NOMO-1 treated with dmso at 0.1 percent for 144 hours (cell line): ENCODE data around the gene CYS1.
"Not testable (repeated sequence)": the region's sequence is repeated elsewhere in the genome, so short reads cannot be mapped to it uniquely, and the experiment has no call there.

Experiments used
- DNase-seq: peaks from one replicate; lab custom pipeline; 2025; ENCODE audit not compliant: unreplicated experiment; lab: John Stamatoyannopoulos, UW

Gene CYS1

DNA sequence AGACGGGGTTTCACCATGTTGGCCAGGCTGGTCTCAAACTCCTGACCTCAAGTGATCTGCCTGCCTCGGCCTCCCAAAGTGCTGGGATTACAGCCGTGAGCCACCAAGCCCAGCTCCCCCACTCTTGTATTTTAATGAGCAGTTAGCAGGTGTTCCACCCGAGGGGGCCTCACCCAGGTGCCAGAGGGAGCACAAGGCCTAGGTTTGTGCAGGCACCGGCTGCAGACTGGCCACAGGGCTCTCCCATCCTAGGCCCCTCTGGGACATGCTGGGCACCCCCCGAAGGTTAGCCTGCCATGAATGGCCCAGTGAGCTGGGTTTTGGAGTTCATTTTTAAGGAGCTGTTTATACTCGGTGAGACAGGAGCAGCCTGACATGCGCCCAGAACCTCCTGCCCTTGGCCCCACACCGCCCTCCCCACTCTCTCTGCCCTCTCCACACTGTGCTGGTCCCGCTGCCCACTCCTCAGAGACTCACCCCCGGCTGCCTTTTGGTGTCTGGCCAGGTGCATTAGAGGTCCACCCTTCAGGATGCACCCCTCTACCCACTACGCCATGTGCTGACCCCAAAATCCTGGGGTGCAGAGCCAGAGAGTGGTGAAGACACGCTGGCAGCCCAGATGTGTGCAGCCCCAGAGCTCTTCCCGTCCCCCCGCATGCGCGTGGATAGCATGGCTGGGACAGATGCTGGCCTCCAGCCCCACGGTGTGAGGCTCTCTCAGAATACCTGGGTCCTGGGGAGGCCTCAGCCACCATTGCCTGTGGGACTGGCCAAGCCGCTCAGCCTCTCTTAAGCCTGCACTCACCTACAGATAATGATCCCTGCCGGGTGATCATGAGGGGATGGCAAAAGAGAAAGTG, 48.1 kb downstream of the CYS1 start:
- no peak for DNase-seq

DNA sequence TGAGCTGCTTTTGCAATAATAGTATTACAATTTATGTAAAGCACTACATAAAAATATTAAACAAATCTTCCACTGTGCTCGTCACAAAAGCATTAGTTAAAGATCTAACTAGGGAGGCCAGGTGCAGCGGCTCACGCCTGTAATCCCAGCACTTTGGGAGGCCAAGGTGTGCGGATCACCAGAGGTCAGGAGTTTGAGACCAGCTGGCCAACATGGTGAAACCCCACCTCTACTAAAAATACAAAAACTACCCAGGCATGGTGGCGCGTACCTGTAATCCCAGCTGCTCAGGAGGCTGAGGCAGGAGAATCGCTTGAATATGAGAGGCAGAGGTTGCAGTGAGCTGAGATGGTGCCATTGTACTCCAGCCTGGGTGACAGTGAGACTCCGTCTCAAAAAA, 49.4 kb downstream of the CYS1 start:
- not testable (repeated sequence) for DNase-seq

GRCh38 chr2:10030311-10030736, 49.9 kb downstream of the CYS1 start:
- no peak for DNase-seq

GRCh38 chr2:10029875-10030223, 50.4 kb downstream of the CYS1 start:
- no peak for DNase-seq

DNA sequence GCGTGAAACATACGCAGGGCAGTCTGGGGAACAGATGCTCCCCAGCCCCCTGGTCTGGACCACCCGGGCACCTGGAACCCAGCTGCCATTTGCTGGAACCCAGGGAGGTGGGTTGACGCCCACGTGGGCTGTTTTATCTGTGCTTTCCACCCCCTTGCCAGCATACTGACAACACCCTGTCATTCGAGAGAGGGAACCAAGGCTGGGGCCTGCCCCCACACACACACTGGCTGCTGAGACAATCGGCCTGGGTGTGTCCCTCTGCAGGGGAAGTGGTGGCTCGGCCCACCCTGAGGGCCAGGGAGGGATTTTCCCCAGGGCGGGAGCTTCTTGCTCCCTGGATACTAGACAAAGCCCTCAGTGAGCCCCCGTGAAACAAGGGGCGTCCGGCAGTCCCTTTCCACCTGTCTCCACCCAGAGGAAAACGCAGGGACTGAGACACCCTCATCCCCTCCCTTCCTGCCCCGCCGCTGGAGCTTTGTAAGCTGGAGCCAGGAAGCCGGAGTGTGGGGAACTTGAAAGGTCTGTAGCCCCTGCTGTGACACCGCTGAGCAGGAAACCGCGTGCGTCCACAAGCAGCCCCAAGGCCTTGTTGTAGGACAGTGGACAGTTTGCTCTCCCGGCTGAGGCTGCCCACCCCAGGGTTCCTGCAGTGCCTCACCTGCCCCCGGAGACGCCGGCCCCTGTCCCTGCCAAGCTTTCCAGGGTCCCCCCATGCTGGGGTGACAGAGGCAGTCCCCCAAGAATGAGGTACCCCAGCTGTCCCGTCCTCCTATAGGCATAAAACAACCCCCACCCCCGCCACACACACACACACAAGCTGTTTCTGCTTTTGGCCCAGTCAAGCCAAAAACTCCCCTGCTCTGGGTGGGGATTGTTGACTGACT, 51.0 kb downstream of the CYS1 start:
- peak; percentile 85 for DNase-seq

GRCh38 chr2:10028407-10028987, 51.7 kb downstream of the CYS1 start:
- no peak for DNase-seq

DNA sequence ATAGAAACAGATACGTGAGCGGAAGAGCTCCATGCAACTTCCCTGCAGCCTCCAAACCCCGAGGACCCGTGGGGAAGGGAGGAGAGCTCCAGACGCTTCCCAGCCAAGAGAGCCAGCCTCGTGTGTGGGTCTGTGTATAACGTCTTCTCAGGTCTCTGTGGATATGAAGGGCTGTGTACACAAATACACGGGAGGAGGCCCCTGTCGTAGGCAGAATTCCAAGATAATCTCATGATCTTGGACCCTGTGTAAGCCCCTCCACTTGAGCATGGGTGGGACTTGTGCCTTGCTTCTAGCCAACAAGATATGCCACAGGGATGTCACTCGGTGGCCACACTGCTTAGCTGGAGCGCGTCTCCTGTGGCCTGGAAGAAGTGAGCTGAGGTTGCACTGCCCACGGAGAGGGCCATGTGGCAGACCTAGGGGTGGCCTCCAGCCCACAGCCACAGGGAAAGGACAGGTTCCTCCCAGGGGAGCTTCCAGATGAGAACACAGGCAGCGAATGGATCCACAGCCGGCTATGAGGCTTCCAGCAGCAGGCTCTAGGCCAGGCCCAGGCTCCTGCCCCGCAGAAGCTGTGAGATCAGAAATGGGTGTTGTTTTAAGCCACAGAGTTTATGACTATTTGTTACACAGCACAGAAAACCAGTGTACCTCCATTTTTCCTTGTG, 52.4 kb downstream of the CYS1 start:
- DNase-seq: no peak

- no peak for DNase-seq
Measured at GRCh38 chr2:10026940-10027569, 53.2 kb downstream of the CYS1 start.

GRCh38 chr2:10022966-10023662, 57.1 kb downstream of the CYS1 start:
- DNase-seq: no peak

DNA sequence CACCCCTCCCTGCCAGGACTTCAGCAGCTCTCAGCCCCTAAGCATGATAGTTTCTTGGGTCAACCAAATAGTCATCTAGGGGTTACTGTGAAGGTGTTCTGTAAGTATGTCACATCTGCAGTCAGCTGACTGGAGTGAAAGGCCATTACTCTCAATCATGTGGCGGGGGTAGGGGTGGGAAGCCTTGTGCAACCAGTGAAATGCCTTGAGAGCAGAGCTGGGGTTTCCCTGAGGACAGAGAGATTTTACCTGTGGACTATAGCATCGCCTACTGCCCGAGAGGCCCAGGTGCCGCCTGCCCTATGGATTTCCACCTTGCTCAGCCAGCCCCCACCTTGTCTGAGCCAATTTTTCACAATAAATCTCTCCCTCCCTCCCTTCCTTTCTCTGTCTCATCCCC, 57.8 kb downstream of the CYS1 start:
- no peak for DNase-seq

- DNase-seq: no peak
Measured at GRCh38 chr2:10022041-10022421, 58.2 kb downstream of the CYS1 start.

DNA sequence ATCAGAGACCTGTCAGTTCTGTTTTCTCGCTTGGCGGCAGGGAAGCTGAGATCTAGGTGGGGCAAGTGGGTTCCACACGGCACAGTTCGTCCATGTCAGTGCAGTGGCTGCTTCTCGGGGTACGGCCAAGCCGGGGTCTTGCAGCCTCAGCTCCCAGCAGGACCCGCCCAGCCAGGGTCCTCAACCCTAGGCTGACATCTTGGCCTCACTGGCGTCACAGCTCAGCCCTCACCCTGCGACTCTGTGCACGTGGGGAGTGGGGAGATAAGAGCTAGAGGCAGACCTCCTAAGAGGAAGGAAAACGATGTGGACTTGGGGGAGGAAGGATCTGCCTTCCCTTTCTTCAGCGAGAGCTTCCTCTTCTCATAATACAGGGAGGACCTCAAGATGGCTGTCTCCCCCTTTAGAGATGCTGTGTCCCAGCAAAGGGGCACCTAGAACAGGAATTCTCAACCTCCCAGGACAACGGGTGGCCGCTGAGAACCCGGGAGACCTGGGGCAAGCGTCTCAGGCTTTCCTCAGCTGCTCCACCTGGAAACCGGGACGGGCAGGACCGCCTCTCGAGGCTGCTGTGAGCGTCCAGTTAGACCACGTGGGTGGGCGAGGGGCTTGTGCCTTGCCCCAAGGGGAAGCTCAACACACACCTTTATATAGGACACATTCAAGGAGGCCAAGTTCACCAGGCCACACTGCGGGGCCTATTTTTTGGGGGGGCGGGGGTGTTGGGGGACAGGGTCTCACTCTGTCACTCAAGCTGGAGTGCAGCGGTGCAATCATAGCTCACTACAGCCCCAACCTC, 60.4 kb downstream of the CYS1 start:
- DNase-seq: no peak

GRCh38 chr2:10019174-10019573, 61.0 kb downstream of the CYS1 start:
- DNase-seq: no peak

- DNase-seq: no peak
Measured at GRCh38 chr2:10017313-10017941, 62.8 kb downstream of the CYS1 start.

- no peak for DNase-seq
Measured at GRCh38 chr2:10016802-10017258, 63.4 kb downstream of the CYS1 start.

DNA sequence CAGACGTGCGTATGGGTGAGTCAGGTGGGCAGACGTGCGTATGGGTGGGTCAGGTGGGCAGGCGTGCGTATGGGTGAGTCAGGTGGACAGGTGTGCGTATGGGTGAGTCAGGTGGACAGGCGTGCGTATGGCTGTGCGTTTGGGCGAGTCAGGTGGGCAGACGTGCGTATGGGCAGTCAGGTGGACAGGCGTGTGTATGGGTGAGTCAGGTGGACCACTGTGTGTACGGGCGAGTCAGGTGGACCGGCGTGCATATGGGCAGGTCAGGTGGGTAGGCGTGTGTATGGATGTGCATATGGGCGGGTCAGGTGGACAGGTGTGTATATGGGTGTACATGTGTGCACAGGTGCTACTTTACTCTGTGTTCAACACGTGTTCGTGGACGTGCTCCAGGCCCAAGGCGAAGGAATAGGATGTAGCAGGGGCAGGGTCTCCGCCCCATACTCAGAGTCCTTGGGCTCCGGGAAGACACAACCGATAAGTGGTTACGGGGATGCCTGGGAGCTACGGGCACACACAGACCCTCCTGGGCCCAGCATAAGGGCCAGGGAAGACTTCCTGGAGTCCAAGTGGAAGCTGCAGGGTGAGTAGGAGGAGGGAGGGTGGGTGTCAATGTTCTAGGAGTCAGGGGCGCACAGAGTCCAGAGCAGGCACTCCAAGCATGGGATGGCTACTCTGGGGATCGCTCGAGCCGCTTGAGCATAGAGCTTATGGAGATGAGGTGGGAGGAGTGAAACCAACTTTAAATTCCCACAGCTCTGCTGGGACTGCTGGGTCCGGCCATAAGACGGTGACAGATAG, 64.0 kb downstream of the CYS1 start:
- no peak for DNase-seq

- DNase-seq: not testable (repeated sequence)
Measured at GRCh38 chr2:10015376-10015989, 64.7 kb downstream of the CYS1 start.
